Natural killer cell treated with Interleukin-12 subunit alpha and Interleukin-12 subunit beta and Interleukin-15 and Interleukin-18, amount 100 ng/mL, for 72 hours (primary cell): Measurements from ENCODE around the gene MT1G. TPM values are rescaled to one million over a fixed set of nuclear protein-coding genes. Genes with fewer than 3 reads are reported as not detected.

Experiments
- ATAC-seq, 2 donors: fragments of 150-1000 bp; cut with Tn5 transposase in 1 of 2; sonication (Bioruptor Pico), chemical (Tn5 transposase) in 1 of 2; 2 replicates each; pipeline ENCODE4 v1.10.0; 2021
- DNase-seq: peaks from one replicate; pipeline ENCODE4 v3.0.0; 2022; ENCODE audit warnings: low spot score
- H3K27ac Mint-ChIP-seq, 2 donors: 1 replicate in 1 of 2; 2 replicates in 1 of 2; pipeline ENCODE4 v1.8.0; 2022; ENCODE audit warnings: mixed read lengths in 2 of 2, mild to moderate bottlenecking in 1 of 2, moderate library complexity in 1 of 2
- H3K27me3 Mint-ChIP-seq, 2 donors: 1 replicate in 1 of 2; 2 replicates in 1 of 2; pipeline ENCODE4 v1.8.0; 2022; ENCODE audit warnings: mixed read lengths in 2 of 2
- H3K36me3 Mint-ChIP-seq: one replicate; pipeline ENCODE4 v1.8.0; 2022; ENCODE audit warnings: mixed read lengths
- H3K4me1 Mint-ChIP-seq, 2 donors: 1 replicate in 1 of 2; 2 replicates in 1 of 2; pipeline ENCODE4 v1.8.0; 2022; ENCODE audit warnings: low read depth in 2 of 2, mixed read lengths in 2 of 2, mild to moderate bottlenecking in 1 of 2
- H3K4me3 Mint-ChIP-seq: one replicate; pipeline ENCODE4 v1.8.0; 2022; ENCODE audit warnings: mixed read lengths
- H3K9me3 Mint-ChIP-seq: 2 replicates; pipeline ENCODE4 v1.8.0; 2022; ENCODE audit warnings: mixed read lengths
- total RNA-seq, 2 donors: library from RNA; stranded (reverse); gene quantifications; one replicate each; pipeline ENCODE4 v1.2.3, GENCODE V29; 2022

MT1G gene
- total RNA-seq, 2 donors from 2014 or later: 3.3 to 7.5 TPM

DNA sequence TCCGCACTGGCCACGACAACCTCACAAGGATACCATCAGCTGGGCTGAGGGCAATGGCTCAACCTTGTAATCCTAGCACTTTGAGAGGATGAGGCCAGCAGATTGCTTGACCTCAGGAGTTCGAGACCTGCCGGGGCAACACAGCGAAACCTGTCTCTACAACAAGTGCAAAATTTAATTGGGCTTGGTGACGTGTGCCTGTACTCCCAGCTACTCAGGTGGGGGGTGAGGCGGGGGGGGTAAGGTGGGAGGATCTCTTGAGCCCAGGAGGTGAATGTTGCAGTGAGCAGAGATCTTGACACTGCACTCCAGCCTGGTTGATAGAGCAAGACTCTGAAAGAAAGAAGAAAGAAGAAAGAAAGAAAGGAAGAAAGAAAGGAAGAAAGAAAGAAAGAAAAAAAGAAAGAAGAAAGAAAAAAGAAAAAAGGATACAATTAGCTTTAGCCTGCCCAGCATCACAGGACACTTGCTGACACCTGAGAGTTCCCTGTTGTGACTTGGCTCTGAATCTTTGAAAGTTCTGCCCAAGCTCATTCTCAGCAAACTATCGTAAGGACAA lies 47.4 kb downstream of the MT1G start:
- Mint-ChIP-seq H3K36me3 (no peaks in the 10 kb centered on the region), H3K9me3 (no peaks in the 10 kb centered on the region), H3K4me1 (peaks cover 14% of the 10 kb centered on the region in 2 donors), H3K27ac (no peak overlapping the region), H3K27me3 (peaks cover 9 to 15% of the 10 kb centered on the region in 2 donors), H3K4me3 (no peak overlapping the region)
- ATAC-seq: no peak
- DNase-seq: no peak

DNA sequence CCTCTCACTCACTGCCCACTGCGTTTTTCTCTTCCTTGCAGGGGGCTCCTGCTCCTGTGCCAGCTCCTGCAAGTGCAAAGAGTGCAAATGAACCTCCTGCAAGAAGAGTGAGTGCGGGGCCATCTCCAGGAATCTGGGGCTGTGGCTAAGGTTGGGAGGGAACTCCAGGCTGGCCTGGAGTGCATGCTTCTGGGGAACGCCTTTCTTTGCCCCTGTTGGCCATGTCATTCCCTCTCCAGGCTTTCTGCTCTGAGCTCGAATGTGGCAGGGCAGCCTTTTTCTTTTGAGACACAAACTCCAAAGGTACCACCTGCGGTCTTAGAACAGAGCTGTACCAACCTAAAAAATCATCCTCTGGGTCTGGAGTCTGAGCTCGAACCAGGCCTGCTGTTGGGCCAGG lies 49.7 kb downstream of the MT1G start:
- H3K27ac Mint-ChIP-seq: no peak overlapping the region
- H3K27me3 Mint-ChIP-seq: peaks cover 2 to 8% of the 10 kb centered on the region in 2 donors
- no peaks in the 10 kb centered on the region for H3K9me3 Mint-ChIP-seq
- H3K36me3 Mint-ChIP-seq: no peaks in the 10 kb centered on the region
- no peak for ATAC-seq
- DNase-seq: no peak
- H3K4me1 Mint-ChIP-seq: peaks cover 24 to 30% of the 10 kb centered on the region in 2 donors
- no peak overlapping the region for H3K4me3 Mint-ChIP-seq

GRCh38 chr16:56617212-56618085 lies 50.4 kb downstream of the MT1G start:
- H3K4me1 Mint-ChIP-seq: peaks cover 24 to 31% of the 10 kb centered on the region in 2 donors
- peaks cover 2 to 8% of the 10 kb centered on the region in 2 donors for H3K27me3 Mint-ChIP-seq
- peak; percentile 76 to 95 for ATAC-seq
- no peaks in the 10 kb centered on the region for H3K9me3 Mint-ChIP-seq
- peak overlapping the region; percentile 61 for H3K4me3 Mint-ChIP-seq
- H3K27ac Mint-ChIP-seq: peak overlapping the region in 1 of 2 donors; percentile 64
- peak; percentile 80 for DNase-seq
- H3K36me3 Mint-ChIP-seq: no peaks in the 10 kb centered on the region

Other genes with a start within 250 kb of the MT1G start
- 10 to 100 TPM; 46.5 to 86.2 TPM for gene AMFR, start 242.5 kb downstream of the MT1G start, total RNA-seq
- 100 to 1,000 TPM; 170 to 176 TPM for gene NUDT21, start 216.7 kb downstream of the MT1G start, total RNA-seq
- gene OGFOD1, start 216.5 kb downstream of the MT1G start, total RNA-seq: 10 to 100 TPM; 50.1 to 72.1 TPM
- gene BBS2, start 148.0 kb downstream of the MT1G start, total RNA-seq: 10 to 100 TPM in 1 of 2 donors, 1 to 10 TPM in 1; 6.6 to 10.6 TPM
- gene MT4, start 103.0 kb downstream of the MT1G start, total RNA-seq: not detected
- gene MT3, start 78.5 kb downstream of the MT1G start, total RNA-seq: 1 to 10 TPM in 1 of 2 donors, under 1 TPM in 1; 0.70 to 4.2 TPM
- 1,000 to 10,000 TPM in 1 of 2 donors, 100 to 1,000 TPM in 1; 549 to 1,013 TPM for gene MT2A, start 59.5 kb downstream of the MT1G start, total RNA-seq
- 100 to 1,000 TPM in 1 of 2 donors, 10 to 100 TPM in 1; 58.5 to 148 TPM for gene MT1E, start 42.3 kb downstream of the MT1G start, total RNA-seq
- gene MT1M, start 35.4 kb downstream of the MT1G start, total RNA-seq: under 1 TPM in 1 of 2 donors, not detected in 1; 0.36 TPM
- 10 to 100 TPM in 1 of 2 donors, 1 to 10 TPM in 1; 6.3 to 22.4 TPM for gene MT1A, start 29.4 kb downstream of the MT1G start, total RNA-seq
- not detected for gene MT1B, start 16.2 kb downstream of the MT1G start, total RNA-seq
- 10 to 100 TPM; 11.1 to 19.9 TPM for gene MT1F, start 10.1 kb downstream of the MT1G start, total RNA-seq
- not detected for gene MT1H, start 1.7 kb upstream of the MT1G start, total RNA-seq
- gene MT1X, start 14.4 kb upstream of the MT1G start, total RNA-seq: 10 to 100 TPM; 60.6 to 66.3 TPM
- 100 to 1,000 TPM; 111 to 171 TPM for gene NUP93, start 62.1 kb upstream of the MT1G start, total RNA-seq
- gene SLC12A3, start 197.1 kb upstream of the MT1G start, total RNA-seq: not detected